ENCODE measurements around the gene IFNA17.
A peak's percentile ranks its signal among the peaks of the same experiment; 100 is the strongest.
"Not testable (repeated sequence)": the region's sequence is repeated elsewhere in the genome, so short reads cannot be mapped to it uniquely, and the experiment has no call there.

The IFNA17 gene

GRCh38 chr9:21228122-21228521 is at the start of gene IFNA17:
IFNA17 (minus strand) TSS chr9:21228222; CDS start chr9:21228173, 49 bp downstream.
- no peak for DNase-seq

- DNase-seq, result no peak
Observed at GRCh38 chr9:21268347-21268657, 40.3 kb upstream of the IFNA17 start.

DNA sequence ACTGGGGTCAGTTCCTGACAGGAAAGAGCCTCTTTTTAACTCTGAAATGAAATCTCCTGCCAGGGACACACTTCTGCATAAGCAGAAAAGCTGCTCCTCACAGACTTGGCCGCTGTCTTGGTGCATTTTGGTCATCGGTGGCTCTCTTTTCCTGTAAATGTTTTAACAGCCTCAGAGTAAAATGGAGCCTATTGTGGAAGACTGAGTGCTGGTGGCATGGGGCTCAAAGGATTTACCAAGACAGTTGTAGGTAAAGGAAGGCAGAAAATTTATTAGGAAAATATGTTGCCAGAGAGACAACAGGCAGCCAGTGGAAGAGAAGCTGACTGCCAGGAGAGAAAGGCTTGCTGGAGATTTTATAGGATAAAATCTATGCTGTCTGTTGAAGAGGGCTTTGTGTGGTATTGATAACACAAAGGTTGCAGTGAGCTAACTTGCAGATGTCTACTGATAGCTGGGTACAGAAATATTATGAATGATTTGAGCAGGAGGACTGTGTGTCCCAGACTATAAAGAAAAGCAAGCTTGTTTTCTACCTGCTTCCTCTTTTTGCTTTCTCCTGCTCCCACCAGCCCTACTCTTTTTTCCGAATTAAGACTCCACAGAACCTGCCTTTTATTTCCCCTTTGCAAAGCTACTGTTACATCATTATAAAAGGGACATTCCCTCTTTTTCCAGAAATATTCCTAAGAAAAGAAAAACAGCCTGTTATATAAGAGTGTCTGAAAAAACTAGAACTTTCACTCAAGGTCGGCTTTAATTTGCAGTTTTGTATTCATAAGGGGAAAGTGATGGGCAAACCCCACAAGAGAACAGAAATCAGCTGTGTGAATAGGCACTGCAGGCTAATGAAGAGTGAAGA is 39.7 kb upstream of the IFNA17 start:
- DNase-seq, result no peak

- DNase-seq, result no peak
Observed at GRCh38 chr9:21266733-21267484, 38.9 kb upstream of the IFNA17 start.

GRCh38 chr9:21265421-21266189 is 37.6 kb upstream of the IFNA17 start:
- DNase-seq, result no peak

DNA sequence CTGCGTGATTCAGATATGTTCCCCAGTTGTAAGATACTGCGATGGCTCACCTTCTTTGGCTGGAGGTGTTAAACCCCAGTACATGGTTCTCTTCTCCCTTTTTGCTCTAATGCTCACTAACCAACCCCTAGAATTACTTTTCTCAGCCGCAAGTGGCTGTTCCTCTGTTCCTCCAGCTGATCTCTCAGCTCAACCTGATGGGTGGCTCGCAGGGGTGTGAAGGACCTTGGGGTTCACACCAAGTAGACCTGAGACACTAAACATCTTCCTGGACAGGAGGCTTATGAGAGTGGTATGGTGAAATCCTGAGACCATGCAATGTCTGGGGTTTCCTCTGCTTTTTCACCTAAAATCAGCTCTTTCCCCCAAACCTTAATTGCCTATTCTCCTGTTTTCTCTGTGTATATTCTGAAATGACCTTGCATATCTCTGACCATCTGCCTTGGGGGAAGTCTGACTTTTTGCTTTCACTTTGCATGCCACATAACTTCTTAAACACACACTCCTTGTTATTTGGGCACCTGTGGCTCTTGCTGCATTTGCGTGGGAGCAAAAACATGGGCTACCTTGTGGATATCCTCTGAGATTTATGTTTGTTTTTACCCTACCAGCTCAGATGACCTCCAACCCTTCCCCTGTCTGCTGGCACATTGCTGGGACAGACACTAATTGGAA is 27.7 kb upstream of the IFNA17 start:
- no peak for DNase-seq

DNA sequence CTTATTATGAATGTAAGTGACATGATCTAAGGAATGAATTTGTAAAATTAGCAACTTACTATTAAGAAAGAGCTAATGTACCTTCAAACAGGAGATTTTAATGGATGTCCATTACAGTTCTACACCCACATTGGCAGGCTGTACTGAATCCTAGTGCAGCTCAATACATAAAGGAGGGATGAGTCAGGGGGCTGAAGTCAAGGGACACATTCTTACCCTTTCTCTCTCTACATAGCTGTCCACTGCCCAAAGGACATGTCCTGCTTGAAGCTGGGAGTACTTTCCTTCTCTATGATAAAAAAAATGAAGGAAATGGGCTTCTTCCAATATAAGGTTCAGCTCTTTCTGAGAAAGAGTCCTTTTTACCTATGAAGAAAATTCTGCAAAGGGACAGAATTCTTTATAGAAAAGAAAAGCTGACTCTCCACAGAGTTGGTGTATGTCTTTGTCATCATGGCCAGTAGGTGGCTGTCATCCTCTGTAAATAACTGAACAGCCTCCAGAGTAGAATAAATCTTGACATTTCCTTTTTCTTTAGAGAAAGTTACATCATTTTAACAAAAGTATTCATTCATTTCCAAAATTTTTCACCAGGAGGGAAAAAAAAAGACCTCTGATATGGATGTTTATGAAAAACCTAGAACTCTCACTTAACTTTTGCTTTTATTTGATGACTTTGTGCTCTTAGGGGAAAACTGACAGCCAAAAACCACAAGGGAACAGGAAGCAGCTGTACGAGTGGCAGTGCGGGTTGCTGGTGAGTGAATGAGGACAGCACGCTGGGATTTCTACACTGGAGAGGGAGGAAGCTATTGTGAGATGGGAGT is 24.9 kb upstream of the IFNA17 start:
- peak; percentile 45 for DNase-seq

- no peak for DNase-seq
Observed at GRCh38 chr9:21251638-21252037, 23.6 kb upstream of the IFNA17 start.

- no peak for DNase-seq
Observed at GRCh38 chr9:21251190-21251589, 23.2 kb upstream of the IFNA17 start.

GRCh38 chr9:21244836-21245235 is 16.8 kb upstream of the IFNA17 start:
- DNase-seq, result no peak

DNA sequence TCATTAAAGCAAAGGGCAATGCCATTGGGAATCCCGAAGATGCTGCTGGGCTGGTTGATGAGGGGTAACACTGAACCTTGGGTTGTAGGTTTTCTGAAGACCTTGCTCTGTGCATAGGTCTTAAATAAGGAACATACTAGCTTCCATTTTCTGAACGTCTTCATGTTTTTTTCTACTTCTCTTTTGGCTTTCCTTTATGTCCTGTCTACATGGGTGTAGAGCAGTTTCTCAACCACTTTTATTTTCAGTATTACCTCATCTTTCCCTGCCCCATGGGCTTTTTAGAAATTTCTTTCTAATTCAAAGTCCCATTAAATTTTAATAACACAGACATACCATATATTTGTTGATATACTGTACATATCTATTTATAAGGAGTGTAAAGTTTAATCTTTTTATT is 11.9 kb upstream of the IFNA17 start, which contains the start of gene IFNA14:
IFNA14 (minus strand) TSS at position 95 of the 400 bp plus-strand sequence; CDS start at position 25, 70 bp downstream.
- DNase-seq, result no peak

- not testable (repeated sequence) for DNase-seq
Observed at GRCh38 chr9:21236360-21236714, 8.3 kb upstream of the IFNA17 start.

DNA sequence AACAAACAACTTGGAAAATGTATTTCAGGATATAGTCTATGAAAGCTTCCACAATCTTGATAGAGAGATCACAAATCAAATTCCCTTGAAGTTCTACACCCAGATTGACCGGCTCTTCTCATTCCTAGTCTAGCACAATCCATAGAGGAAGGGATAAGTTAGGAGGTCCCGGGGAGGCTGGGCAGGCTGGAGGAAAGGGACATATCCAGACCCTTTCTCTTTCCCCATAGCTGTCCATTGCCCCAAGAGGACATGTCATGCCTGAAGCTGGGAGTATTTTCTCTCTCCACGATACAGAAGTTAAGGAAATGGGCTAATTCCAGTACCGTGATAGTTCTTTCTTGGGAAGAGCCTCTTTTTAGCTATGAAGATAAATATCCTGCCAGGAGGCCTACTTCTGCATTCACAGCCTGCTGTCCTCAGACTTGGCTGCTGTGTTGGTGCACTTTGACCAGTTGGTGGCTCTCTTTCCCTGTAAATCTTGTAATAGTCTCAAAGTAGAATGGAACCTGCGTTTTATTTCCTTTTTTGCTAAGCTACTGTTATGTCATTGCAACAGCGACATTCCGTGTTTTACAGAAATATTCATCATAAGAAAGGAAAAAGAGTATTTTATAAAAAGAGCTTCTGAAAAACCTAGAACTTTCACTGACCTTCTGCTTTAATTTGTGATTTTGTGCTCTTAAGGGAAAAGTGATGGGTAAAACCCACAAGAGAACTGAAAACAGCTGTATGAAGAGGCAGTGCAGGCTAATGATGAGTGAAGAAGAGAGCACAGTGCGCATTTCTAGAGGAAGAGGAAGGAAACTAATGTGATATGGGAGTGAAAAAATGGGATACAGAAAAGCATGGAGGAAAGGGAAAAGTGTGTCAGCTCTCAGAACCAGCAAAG is 7.7 kb upstream of the IFNA17 start:
- peak; percentile 61 for DNase-seq

DNA sequence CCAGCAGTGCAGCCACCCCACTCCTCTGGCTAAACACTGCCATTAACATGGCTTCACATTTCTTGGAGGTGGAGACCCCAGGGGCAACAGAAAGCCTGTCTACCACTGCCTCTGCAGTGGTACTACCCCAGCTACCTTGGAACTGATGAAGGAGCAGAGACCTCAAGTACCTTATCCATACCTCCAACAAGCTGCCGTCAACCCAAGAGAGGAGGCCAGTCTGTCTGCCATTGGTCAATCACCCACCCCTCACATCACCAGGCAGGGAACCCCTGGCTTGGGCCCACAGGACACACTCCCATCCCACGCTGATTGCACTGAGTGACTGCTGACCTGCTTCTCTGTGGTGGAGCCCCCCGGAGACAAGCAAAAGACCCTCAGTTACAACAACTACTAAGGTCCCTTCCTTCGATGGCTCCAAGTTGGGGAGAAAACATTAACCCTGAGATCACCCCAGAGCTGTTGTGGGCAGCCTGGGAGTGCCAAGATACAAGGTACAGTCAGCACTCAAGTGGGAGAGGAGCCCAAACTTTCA is 6.2 kb upstream of the IFNA17 start:
- DNase-seq, result no peak

GRCh38 chr9:21233258-21233657 is 5.2 kb upstream of the IFNA17 start:
- DNase-seq, result no peak

DNA sequence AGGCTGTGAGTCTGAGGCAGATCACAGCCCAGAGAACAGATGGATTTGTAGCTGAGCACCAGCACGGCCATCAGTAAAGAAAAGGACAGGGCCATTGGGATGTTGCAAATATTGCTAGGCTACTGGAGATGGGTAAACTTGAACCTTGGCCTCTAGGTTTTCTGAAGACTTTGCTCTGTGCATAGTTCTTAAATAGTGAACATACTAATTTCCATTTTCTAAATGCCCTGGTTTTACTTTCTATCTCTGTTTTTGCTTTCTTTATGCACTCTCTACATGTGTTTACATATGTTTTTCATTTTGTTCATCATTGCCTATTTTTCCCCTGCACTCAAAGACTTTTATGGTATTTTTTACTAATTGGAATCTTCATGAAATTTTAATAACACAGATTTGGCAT is 10.8 kb downstream of the IFNA17 start, which contains the start of gene IFNA16:
IFNA16 (minus strand) TSS at position 101 of the 400 bp plus-strand sequence; CDS start at position 95, 6 bp downstream.
- not testable (repeated sequence) for DNase-seq

DNA sequence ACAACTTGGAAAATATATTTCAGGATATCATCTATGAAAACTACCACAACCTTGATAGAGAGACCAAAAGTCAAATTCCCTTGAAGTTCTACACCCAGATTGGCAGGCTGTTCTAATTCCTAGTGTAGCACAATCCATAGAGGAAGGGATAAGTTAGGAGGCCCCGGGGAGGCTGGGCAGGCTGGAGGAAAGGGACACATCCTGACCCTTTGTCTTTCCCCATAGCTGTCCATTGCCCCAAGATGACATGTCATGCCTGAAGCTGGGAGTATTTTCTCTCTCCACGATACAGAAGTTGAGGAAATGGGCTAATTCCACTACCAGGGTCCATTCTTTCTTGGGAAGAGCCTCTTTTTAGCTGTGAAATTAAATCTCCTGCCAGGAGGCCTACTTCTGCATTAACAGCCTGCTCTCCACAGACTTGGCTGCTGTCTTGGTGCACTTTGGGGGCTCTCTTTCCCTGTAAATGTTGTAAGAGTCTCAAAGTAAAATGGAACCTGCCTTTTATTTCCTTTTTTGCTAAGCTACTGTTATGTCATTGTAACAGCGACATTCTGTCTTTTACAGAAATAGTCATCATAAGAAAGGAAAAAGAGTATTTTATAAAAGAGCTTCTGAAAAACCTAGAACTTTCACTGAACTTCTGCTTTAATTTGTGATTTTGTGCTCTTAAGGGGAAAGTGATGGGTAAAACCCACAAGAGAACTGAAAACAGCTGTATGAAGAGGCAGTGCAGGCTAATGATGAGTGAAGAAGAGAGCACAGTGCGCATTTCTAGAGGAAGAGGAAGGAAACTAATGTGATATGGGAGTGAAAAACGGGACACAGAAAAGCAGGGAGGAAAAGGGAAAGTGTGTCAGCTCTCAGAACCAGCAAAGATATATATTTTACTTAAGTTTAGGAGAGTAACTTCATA is 14.4 kb downstream of the IFNA17 start:
- not testable (repeated sequence) for DNase-seq

DNA sequence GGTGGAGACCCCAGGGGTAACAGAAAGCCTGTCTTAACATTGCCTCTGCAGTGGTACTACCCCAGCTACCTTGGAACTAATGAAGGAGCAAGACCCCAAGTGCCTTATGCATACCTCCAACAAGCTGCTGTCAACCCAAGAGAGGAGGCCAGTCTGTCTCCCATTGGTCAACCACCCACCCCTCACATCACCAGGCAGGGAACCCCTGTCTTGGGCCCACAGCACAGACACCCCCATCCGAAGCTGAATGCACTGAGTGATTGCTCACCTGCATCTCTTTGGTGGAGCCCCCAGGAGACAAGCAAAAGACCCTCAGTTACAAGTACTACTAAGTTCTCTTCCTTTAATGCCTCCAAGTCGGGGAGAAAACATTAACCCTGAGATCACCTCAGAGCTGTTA is 15.9 kb downstream of the IFNA17 start:
- DNase-seq, result not testable (repeated sequence)

DNA sequence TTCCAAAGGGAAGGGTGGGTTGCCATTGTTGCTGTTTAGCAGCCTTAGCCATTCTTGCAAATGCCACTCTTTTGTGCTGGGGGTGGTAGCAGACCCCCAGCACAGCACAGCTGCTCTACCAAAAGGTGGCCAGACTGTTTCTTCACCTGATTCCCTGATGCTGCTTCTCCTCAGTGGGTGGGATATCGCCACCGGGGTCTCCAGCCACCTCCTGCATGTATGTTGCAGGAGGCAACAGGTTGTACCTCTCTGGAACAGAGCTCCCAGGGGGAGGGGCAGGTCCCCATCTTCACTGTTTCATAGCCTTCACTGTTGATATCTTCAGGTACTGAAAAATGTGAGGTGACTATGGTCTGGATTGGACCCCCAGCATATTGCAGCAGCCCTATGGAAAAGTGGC is 17.2 kb downstream of the IFNA17 start:
- DNase-seq, result not testable (repeated sequence)

All from kidney glomerular epithelial cell (primary cell).